Smooth muscle cell of the coronary artery (primary cell): ENCODE data around the gene PITX3. TPM values are rescaled to one million over a fixed set of nuclear protein-coding genes. Genes with fewer than 3 reads are reported as not detected.

Experiments
- total RNA-seq: library from RNA; depleted of rRNA; stranded (reverse); fragments of >200 nt; gene quantifications from 2 replicates; pipeline ENCODE4 v1.2.3, GENCODE V29; 2014; ENCODE audit warnings: low replicate concordance

Gene PITX3
- 0.38 TPM in 1 of 2 replicates, not detected in the other for total RNA-seq

GRCh38 chr10:102241444-102242117 is at the start of gene PITX3:
TSS of gene PITX3 (minus strand) at chr10:102241512. CDS start at chr10:102232080, 9,432 bp downstream.

GRCh38 chr10:102245082-102245931 is 4.0 kb upstream of the PITX3 start, which contains the start of gene GBF1:
TSS of gene GBF1 (plus strand) at chr10:102245532. CDS start at chr10:102258939, 13,407 bp downstream.

GRCh38 chr10:102225646-102226541 is 15.4 kb downstream of the PITX3 start, which contains the start of gene ELOVL3:
TSS of gene ELOVL3 (plus strand) at chr10:102226299. CDS start at chr10:102226549, 250 bp downstream.

Other genes starting within 250 kb of the PITX3 start
- 6.4 and 7.3 TPM in 2 replicates for gene ARMH3, start 185.3 kb downstream of the PITX3 start, total RNA-seq
- 13.2 and 25.9 TPM in 2 replicates for gene HPS6, start 176.2 kb downstream of the PITX3 start, total RNA-seq
- gene LDB1, start 121.1 kb downstream of the PITX3 start, total RNA-seq, result 40.7 and 61.7 TPM in 2 replicates
- 6.9 and 9.8 TPM in 2 replicates for gene PPRC1, start 108.5 kb downstream of the PITX3 start, total RNA-seq
- gene NOLC1, start 89.1 kb downstream of the PITX3 start, total RNA-seq, result 15.9 and 33.7 TPM in 2 replicates
- 0.15 and 1.5 TPM in 2 replicates for gene ELOVL3, start 15.2 kb downstream of the PITX3 start, total RNA-seq
- gene GBF1, start 4.0 kb upstream of the PITX3 start, total RNA-seq, result 14.7 and 24.4 TPM in 2 replicates
- gene NFKB2, start 154.2 kb upstream of the PITX3 start, total RNA-seq, result 11.8 and 17.1 TPM in 2 replicates
- gene PSD, start 177.3 kb upstream of the PITX3 start, total RNA-seq, result 0.45 and 4.8 TPM in 2 replicates
- gene FBXL15, start 179.3 kb upstream of the PITX3 start, total RNA-seq, result 4.1 and 9.0 TPM in 2 replicates
- 24.8 and 50.2 TPM in 2 replicates for gene CUEDC2, start 191.1 kb upstream of the PITX3 start, total RNA-seq
- gene C10orf95, start 210.0 kb upstream of the PITX3 start, total RNA-seq, result not detected in 2 replicates